ENCODE data around the gene CORO1C.
A peak's percentile ranks its signal among the peaks of the same experiment; 100 is the strongest.
"Not testable (repeated sequence)": the region's sequence is repeated elsewhere in the genome, so short reads cannot be mapped to it uniquely, and the experiment has no call there.

The CORO1C gene

DNA sequence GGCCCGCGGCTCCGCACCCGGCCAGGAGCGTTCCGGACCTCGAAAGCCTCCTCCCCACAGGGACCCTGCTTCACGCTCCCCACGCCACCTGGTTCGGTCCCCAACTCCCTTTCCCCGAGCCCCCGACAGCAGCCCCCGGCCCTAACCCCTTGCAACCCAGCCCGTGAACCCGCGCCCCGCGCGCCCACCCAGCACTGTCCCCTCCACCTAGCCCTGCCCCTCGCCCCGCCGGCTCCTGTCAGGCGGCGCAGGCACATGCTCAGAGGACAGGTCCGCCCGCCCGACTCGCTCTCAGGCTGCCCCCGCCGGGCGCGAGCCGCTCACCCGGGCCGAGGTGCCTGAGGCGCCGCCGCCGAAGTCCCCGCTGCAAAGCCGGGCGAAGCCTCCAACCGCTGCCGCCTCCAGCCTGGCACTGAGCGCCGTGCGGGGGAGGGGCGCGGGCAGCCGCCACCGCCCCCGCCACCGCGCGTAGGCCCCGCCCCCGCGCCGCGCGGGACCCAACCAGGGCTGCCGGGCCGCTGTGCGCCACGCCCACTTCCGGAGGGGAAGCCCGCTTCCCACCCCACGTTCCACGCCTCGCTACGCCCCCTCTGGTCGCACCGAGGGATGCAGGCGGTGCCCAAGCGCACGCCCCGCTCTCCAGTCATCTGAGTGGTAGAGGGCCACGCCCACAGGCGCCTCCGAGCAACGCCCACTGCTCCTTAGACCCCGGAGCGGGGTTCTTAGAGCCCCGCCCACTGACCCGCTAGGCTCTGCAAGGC is at the start of gene CORO1C:
TSS of gene CORO1C (minus strand) at position 414 of the 761 bp plus-strand sequence. CDS start 30,200 bp downstream, outside the sequence.
- peak; percentile 87 for DNase-seq (ENCODE audit: low read depth)

DNA sequence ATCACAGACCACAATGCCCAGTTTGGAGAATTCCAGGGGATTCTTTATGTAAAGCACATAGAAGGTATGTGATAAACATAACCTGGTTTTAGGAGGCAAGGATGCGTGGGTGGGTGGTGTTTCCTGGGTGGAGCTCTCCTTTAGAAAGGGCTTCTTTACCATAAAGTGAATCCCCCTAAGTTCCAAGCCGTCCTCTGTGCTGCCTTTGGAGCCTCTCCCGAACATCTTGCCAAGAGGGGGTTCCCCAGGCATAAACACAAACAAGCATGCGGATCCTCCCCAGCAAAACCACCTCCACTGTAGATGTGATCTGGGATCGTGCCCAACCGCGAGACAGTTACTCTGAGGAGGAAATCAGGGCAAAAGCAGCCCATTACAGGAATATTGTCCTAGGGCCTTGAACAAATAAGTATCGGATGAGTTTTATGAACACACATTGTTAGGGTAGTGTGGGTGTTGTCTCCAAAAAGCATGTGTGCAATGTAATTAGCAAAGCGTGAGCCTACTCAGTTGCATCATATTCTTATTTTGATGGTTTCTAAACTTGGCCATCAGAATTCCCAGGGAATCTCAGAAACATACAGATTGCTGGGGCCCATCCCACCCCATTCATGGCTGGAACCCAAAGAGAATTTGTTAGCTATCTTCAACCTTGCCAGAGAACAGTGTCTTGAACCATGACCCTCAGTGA is 48.8 kb upstream of the CORO1C start:
- DNase-seq (ENCODE audit: low read depth), result no peak

DNA sequence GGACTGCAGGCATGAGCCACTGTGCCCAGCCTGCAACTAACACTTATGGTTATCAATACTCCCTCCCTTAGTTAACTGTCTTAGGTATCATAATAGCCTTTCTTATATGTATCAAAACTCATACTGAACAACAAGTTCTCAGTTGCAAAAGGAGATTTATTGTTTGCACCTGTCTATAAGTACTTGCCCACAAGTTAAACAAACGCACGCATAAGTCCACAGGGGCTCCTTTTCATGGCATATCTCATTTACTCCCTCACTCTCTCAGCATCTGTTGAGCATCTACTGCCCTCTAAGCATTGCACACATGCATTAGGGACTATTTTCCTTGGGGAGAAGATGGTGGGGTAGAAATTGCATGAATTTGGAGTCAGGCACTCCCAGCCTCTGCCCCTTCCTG is 46.7 kb upstream of the CORO1C start:
- DNase-seq (ENCODE audit: low read depth), result no peak

DNA sequence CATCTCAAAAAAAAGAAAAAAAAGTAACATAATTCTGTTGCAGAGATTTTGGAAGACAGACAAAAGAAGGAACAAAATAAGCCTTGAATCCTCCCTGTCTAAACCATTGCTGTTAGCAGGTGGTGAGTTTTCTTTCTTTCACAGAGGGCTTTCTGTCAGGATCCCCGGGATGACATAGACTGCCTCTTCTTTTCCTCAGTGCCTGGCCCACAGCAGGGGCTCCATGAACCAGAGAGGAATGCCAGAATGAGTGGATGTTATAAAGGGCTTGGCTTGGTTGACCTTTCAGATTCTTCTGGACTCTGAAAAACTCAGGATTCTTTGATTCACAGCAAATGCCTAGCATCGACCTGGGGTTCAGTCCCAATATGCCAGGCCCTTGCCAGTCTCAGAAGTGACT is 45.8 kb upstream of the CORO1C start:
- no peak for DNase-seq (ENCODE audit: low read depth)

DNA sequence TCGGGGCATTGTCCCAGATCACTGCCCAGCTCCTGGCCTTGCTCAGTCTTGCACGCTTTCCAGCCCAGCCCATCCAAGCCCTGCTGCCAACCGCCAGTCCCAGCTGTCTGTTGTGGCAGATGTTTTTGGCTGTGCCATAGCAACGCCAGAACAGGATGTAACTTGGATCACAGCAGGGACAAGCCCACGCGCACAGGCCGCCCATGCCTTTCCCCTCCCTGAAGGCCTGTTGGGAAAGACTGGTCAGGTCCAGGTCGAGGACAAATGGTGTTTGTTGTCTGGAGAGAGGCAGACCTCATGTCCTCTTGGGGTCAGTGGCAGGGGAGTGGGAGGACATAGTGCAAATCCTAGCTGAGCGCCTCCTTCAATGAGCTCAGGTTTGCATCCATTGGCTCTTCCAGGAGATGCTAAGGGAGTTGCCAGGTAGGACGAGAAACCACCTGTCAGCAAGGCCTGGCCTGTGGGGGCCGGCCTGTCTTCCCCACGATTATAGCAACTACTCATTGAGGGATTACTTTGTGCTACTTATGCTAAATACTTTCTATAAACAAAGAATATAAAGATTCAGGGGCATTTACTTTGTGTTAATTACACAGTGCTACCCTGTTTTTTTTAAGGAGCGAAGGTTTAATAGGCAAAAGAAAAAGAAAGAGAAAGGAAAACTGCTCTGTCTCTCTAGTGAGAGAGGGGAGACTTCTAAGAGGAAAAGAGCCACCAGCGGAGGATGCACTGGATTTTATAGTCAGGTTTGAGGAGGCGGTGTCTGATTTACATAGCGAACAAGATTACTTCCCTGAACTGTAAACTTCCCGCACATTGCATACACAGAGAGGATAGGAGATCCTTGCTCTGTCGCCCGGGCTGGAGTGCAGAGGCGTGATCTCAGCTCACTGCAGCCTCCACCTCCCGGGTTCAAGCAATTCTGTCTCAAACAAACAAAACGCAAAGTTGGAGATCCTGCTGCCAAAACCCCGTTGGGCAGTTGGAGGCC is 42.8 kb upstream of the CORO1C start:
- no peak for DNase-seq (ENCODE audit: low read depth)

DNA sequence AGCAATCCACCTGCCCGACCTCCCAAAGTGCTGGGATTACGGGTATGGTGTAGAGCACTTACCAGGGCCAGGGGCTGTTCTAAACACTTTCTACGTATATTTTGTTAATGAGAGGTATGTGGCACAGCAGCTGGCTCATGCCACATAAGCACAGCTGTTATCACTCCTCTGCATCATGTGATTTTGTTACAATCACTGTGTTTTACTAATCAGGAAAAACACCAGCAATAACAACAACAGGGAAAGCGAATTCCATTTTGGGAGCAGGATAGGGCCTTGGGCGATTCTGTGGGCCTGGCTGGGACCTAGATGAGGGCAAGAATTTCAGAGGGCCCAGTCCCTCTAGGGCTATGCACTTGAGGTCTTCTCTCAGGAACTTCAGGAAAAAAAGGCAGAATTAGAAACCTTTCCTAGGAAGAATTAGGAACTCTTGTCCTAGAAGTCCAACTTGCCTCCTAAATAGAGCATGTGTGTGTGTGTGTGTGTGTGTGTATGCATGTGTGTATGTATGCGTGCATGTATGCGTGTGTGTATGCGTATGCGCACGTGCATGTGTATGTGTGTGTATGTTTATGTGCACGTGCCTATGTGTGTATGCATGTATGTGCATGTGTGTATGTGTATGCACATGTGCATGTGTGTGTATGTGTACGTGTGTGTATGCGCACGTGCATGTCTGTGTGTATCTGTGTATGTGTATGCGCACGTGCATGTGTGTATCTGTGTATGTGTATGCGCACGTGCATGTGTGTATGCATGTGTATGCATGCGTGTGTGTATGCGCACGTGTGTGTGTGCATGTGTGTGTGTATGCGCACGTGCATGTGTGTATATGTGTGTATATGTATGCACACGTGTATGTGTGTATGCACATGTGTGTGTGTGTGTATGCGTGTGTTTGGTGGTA is 41.8 kb upstream of the CORO1C start:
- no peak for DNase-seq (ENCODE audit: low read depth)

DNA sequence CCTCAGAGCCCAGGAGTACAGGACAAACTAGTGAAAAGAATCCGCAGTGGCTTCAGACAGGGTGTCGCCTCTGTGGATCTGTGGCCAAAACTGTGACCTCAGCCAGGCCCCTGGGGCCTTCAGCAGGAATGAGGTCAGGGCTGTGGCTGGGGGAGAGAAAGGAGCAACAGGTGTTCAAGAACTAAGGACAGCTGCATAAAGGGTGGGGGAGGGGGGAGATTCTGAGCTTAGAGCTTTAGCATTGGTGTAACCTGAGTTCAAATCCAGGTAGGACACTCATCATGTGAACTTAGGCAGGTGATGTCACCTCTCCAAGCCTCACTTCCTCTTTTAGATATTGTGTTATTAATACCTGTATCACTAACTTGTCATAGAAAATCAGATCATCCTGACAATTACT is 40.9 kb upstream of the CORO1C start:
- no peak for DNase-seq (ENCODE audit: low read depth)

DNA sequence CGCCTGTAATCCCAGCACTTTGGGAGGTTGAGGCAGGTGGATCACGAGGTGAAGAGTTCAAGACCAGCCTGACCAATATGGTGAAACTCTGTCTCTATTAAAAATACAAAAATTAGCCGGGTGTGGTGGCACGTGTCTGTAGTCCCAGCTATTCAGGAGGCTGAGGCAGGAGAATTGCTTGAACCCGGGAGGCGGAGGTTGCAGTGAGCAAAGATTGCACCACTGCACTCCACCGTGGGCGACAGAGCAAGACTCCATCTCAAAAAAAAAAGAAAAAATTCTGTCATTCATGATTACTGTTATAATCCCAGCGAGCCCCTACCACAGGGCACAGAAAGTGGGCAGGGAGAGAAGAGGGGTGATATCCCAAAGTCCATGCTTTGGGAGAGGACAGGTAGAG is 40.5 kb upstream of the CORO1C start:
- DNase-seq (ENCODE audit: low read depth), result not testable (repeated sequence)

DNA sequence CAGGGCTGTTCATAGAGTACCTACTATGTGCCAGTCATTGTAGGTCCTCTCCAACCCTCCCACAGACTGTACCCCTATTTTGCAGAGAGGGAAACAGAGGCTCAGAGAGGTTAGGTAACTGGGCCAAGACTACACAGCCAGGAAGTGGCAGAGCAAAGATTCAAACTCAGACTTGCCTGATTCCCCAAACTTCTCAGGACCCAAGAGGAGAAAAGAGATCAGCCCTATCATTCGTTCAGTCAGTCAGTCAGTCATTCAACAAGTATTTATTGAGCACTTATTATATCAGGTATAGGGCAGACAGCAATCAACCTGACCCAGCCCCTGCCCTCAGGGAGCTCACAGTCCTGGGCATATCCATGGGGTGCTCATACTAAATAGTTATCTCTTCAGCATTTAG is 39.6 kb upstream of the CORO1C start:
- DNase-seq (ENCODE audit: low read depth), result no peak

DNA sequence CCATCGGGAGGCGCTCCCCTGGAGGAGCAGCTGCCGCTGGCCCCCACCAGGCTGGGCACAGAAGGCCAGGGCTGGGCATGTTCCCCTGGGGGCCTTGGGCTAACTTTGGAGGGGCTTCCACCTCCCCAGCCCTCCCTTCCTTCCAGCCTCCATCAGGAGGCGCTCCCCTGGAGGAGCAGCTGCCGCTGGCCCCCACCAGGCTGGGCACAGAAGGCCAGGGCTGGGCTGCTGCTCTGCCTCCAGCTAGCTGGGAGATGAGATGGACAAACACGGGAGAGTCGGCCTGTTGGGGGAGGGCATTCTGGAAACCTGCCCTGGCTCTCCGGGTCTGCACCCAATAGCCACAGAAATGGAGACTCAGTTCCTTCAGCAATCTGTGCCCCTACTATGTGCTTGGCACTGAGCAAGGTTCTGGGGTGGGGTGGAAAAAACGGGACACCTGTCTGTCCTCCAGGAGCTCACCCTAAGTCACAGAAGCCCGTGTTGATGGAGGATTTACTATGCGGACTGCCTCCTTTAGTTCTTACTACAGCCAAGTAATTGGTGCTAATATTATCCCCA is 39.0 kb upstream of the CORO1C start:
- no peak for DNase-seq (ENCODE audit: low read depth)

DNA sequence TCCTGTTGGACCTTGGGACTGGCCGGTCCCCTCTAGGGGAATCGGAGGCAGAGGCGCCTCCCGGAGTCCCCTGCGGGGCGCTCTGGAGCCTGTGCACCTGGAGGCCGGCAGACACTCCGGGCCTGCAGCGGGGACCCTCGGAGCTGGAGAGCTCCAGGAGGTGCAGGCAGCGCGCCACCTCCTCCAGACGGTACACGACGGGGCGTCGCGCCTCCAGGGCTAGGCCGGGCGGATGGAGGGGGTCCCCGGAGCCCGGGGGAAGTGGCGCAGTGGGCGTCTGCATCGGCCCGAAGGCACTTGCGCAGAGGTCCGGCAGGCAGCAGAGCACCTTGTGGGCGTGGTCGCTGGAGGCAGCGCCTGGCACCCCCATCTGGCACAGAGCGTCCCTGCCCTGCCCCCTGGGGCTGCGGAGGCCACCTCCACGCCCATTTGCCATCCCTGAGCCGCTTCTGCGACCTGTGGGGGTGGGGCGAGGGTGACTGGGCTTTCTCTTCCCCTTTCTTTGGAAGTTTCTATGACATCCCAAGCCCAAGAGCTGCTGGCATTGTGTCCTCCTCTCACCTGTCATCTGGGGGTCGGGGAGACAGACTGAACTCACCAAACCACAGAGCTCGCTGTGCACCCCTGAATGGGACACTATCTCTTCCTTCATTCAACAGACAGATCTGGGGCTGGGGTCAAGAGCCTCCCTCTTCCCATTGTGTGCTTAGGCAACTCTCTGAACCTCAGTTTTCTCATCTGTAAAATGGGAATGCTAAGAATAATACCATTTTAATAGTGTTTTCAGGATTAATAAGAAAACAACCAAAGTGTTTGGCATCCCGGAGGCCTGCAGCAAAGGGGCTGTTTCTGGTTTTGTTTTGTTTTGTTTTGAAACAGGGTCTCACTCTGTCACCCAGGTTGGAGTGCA is 37.5 kb upstream of the CORO1C start:
- no peak for DNase-seq (ENCODE audit: low read depth)

DNA sequence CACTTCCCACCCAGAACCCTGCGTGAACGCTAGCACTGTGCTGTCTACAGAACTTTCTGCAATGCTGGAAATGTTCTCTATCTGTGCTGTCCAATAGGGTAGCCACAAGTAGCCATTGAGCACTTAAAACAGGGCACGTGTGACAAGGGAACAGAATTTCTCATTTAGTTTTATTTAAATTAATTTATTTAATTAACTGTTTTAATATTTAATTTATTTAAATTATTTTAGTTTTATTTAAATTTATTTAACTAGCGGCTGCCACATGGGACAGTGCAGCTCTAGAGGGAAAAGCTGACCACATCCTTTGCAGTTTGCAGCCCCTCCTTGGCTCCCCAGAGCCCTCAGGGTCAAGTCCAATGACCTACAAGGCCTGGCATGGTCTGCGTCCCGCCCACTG is 35.0 kb upstream of the CORO1C start:
- DNase-seq (ENCODE audit: low read depth), result no peak

DNA sequence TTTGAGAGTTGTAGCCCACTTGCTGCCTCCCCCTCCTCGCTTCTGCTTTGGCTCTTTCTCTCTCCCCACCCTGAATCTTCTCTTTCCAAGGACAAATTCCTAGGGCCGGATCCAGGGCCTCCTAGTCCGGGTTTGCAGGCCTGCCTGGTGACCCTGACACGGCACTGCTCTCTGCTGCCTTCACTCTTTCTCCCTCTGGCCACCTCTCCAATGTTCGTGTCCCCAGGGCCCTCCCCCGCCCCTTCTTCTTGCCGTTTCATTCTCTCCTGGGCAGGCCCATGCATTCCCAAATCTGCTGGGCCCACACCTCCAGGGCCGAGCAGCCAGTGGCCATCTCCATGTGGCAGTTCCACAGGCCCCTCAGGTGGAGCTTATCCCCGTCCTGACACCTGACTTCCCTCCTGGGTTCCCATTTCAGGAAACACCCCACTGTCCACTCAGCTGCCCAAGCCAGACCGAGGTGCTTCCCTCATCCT is 34.0 kb upstream of the CORO1C start:
- DNase-seq (ENCODE audit: low read depth), result no peak

DNA sequence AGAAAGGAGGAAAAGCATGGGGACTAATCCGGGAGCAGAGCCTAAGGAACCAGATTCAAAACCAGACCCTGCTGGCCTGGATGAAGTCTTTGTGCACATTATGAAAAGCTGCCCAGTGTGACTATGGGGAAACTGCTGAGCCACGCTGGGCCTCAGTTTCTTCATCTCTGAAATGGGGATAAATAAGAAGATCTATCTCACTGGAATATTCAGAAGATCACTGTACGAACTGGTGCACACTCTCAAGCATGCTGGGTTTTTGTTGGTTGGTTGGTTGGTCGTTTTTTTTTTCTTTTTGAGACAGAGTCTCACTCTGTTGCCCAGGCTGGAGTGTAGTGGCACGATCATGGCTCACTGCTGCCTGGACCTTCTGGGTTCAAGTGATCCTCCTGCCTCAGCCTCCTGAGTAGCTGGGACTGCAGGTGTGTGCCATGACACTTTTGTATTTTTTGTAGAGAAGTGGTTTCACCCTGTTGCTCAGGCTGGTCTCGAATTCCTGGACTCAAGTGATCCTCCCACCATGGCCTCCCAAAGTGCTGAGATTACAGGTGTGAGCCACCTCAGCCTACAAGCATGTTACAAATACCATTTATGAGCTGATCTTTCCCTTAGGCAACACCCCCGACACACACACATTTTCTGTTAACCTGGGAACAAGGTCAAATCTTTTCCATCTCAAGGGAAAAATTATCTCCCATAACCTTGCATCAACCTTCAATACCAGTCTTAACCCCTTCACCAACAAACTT is 33.4 kb upstream of the CORO1C start:
- DNase-seq (ENCODE audit: low read depth), result no peak

DNA sequence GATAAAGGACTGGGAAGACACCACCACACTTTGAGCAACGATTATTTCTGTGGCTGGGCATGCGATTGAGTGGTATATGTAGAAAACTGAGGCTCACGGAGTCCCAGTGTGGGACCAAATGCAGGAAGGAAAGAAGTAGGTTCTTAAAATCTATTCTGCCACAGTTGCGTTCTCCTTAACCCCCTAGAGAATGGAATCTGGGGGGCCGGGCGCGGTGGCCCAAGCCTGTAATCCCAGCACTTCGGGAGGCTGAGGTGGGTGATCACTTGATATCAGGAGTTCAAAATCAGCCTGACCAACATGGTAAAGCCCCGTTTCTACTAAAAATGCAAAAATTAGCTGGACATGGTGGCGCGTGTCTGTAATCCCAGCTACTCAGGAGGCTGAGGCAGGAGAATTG is 29.9 kb upstream of the CORO1C start:
- DNase-seq (ENCODE audit: low read depth), result no peak

DNA sequence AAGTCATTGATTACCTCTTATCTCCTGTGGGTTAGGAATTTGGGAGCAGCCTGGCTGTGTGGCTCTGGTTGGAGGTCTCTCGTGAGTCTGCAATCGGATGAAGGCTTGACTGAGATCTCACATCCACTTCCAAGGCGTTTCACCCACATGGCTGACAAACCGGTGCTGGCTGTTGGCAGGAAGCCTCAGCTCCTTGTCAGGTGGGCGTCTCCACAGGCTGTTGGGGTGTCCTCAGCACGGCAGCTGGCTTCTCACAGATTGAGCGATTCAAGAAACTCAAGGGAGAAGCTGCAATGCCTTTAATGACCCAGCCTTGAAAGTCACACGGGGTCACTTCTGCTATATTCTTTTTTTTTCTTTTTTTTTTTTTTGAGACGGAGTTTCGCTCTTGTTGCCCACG is 28.6 kb upstream of the CORO1C start:
- no peak for DNase-seq (ENCODE audit: low read depth)

DNA sequence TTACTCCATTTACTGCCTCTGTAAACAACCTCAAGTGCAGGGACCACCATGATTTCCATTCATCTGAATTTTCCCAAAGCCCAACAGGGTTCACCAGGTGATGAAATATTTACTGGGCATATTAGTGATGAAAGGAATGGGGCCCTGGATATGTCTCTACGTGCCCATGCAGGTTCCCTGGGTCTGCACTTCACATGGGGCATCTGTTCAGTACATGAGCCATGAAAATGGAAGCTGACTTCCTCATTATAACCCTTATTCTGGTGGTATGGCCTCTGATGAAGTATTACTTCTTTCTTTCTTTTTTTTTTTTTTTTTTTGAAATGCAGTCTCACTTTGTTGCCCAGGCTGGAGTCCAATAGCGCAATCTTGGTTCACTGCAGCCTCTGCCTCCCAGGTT is 26.5 kb upstream of the CORO1C start:
- no peak for DNase-seq (ENCODE audit: low read depth)

DNA sequence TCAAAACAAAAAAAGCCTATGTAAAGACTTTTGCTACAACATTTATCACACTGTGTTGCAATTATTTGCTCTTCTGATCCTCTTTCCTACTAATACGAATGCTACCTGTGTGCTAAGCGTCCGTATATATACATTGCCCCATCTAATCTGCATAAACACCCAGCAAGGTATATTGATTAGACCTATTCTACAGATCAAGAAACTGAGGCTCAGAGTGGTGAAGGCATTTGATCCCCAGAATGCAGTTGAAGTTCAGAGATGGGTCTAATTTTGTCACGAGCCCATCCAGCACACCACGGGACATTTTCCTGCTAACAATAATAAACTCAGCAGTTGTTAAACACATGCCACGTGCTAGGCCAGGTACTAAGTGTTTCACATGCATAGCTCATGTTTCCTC is 25.1 kb upstream of the CORO1C start:
- DNase-seq (ENCODE audit: low read depth), result no peak

DNA sequence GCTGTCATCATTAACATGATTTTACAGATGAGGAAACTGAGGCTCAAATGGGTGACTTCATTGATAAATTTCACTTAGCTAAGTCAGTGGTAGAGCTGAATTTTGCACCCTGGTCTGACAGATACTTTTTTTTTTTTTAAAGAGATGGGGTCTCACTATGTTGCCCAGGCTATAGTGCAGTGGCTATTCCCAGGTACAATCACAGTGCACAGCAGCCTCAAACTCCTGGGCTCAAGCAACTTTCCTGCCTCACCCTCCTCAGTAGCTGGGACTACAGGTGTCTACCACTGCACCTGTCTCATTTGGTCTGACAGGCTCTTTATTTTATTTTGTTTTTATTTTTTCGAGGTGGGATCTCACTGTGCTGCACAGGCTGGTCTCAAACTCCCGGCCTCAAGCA is 24.2 kb upstream of the CORO1C start:
- DNase-seq (ENCODE audit: low read depth), result no peak

Measured in activated T-cell treated with anti-CD3 and anti-CD28 coated beads for 24 hours (primary cell).